Activated CD4-positive, alpha-beta T cell treated with anti-CD3 and anti-CD28 coated beads, Interleukin-10, Interleukin-2, amounts not matched to agents 100 ng/mL and 50 ng/mL, durations not matched to agents 16 hours and 8 hours (primary cell): ENCODE data around the gene KRT83.
"Not testable (repeated sequence)": the region's sequence is repeated elsewhere in the genome, so short reads cannot be mapped to it uniquely, and the experiment has no call there.

Experiments
- DNase-seq: peaks from one replicate; pipeline ENCODE4 v3.0.0-alpha.2; 2020

The KRT83 gene

GRCh38 chr12:52307836-52308805 is 13.1 kb downstream of the KRT83 start:
- peak; percentile 56 for DNase-seq

- no peak for DNase-seq
Observed at GRCh38 chr12:52306731-52307130, 14.5 kb downstream of the KRT83 start.

DNA sequence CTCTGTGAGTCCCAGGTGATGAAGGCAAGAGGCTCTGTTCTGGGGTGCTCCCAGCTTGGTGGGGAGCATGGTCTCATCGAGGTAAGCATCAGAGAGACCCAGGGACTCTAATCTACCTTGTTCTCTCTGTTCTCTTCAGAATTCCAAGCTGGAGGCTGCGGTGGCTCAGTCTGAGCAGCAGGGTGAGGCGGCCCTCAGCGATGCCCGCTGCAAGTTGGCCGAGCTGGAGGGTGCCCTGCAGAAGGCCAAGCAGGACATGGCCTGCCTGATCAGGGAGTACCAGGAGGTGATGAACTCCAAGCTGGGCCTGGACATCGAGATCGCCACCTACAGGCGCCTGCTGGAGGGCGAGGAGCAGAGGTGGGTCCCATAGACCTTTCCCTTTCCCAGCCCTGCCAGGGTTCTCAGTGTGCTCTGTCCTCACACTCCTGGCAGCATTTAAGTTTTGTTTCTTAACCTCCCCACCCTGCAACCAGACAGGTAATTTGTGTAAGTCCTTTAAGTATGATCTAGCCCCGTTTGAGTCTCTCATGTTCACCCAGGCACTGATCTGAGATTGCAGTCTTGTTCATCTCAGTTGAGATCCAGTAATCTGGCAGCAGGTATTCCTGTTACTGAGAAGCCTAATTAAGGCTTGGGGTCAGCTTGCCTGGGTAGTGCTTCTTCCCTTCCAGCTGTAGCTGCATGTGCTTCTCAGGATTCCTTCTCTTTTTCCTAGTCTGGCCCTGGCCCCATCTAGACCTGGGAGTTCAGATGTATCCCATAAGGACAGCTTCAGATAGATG is 15.1 kb downstream of the KRT83 start:
- DNase-seq, result no peak

- DNase-seq, result peak; percentile 26
Observed at GRCh38 chr12:52304941-52305411, 16.2 kb downstream of the KRT83 start.

DNA sequence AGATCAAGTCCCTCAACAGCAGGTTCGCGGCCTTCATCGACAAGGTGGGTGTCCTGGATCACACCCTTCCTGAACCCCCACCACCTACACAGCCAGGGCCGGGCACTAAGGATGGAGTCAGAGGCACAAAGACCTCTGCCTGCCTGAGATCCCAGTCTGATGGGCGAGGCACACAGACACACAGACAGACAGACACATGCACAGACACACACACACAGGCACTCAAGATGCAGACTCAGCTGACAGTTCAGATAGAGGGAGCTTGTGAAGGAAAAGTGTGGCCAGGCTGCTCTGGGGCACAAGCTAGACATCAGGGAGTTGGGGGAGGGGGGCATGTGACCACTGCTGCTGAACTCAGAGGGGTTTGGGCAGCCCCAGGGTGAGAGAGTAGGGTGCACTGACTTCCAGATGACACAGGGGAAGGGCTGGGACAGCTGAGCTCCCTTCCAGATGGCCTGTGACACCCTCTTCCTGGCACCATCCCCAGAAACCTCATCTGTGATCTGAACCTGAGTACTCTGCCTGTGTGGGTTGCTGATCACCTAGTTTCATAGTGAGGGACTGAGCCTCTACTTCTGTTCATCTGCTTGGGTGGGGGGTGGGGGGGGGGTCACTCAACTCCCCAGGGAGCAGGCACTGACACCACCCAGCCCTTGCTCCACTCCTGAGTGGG is 18.8 kb downstream of the KRT83 start:
- not testable (repeated sequence) for DNase-seq

DNA sequence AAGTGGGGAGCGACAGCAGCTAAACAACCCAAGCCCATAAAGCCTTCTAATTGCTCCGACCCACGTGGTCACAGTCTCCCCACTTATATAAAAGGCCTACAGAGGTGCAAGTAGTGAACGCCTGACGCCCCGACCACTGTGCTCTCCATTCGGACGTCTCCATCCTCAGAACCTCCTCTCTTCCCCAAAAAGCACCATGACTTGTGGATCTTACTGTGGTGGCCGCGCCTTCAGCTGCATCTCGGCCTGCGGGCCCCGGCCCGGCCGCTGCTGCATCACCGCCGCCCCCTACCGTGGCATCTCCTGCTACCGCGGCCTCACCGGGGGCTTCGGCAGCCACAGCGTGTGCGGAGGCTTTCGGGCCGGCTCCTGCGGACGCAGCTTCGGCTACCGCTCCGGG is 19.5 kb downstream of the KRT83 start:
- not testable (repeated sequence) for DNase-seq

GRCh38 chr12:52300796-52301691 is 20.2 kb downstream of the KRT83 start:
- DNase-seq, result no peak

DNA sequence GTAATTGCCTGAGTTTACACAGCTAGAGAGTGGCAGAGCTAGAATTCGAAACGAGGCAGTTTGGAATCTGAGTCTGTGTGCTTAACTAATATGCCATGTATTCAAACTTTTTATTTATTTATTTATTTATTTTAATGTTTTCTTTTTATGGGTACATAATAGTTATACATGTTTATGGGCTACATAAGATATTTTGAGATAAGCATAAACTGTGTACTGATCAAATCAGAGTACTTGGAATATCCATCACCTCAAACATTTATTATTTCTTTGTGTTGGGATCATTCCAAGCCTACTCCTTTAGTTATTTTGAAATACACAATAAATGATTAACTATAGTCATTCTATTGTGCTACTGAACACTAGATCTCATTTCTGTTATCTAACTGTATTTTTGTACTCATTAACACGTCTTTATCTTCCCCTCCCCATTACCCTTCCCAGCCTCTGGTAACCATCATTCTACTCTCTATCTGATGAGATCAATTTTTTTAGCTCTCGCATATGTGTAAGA is 22.5 kb downstream of the KRT83 start:
- no peak for DNase-seq

- DNase-seq, result no peak
Observed at GRCh38 chr12:52296572-52297215, 24.5 kb downstream of the KRT83 start.

DNA sequence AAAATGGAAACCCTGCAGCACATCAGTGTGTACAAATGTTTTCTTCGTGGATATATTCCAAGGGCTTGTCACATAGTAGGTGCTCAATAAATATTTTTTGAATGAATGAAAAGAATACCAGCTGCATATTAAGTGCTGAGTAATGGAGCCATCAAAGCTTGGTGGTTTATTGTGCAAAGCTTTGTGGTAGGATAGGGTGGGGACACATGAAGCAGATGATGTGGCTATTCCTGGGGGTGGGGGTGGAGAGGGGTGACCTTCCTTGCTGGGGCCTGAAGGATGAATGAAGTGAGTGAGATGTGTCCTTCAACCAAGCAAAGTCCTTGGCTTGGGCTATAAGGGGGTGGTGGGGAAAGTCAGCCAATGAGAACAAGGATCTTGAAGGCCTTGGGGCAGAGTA is 25.5 kb downstream of the KRT83 start:
- DNase-seq, result no peak

- DNase-seq, result no peak
Observed at GRCh38 chr12:52294803-52295202, 26.4 kb downstream of the KRT83 start.

DNA sequence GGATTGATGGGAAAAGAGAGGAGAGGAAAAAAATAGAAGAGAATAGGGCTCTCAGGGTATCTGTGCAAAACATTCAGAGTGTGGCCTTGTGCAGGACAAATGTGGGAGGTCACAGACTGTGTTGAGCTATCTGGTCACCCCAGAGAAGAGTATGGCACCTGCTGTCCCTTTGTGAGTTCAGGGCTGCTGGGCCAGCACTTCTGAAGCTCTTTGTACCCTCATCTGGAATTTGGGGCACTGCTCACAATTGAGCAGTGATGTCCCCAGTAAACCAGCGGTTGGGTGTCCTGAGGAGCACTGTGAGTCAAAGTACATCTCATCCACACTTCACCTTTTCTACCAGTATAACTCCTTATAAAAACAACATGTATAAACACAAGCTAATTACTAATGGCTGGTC is 27.3 kb downstream of the KRT83 start:
- no peak for DNase-seq

GRCh38 chr12:52291267-52291935 is 29.8 kb downstream of the KRT83 start, which contains the start of gene KRT81:
Gene KRT81 (minus strand): TSS chr12:52291534. CDS start chr12:52291465, 69 bp downstream.
- DNase-seq, result no peak

DNA sequence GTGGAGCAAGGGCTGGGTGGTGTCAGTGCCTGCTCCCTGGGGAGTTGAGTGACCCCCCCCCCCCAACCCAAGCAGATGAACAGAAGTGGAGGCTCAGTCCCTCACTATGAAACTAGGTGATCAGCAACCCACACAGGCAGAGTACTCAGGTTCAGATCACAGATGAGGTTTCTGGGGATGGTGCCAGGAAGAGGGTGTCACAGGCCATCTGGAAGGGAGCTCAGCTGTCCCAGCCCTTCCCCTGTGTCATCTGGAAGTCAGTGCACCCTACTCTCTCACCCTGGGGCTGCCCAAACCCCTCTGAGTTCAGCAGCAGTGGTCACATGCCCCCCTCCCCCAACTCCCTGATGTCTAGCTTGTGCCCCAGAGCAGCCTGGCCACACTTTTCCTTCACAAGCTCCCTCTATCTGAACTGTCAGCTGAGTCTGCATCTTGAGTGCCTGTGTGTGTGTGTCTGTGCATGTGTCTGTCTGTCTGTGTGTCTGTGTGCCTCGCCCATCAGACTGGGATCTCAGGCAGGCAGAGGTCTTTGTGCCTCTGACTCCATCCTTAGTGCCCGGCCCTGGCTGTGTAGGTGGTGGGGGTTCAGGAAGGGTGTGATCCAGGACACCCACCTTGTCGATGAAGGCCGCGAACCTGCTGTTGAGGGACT is 30.6 kb downstream of the KRT83 start:
- DNase-seq, result not testable (repeated sequence)

DNA sequence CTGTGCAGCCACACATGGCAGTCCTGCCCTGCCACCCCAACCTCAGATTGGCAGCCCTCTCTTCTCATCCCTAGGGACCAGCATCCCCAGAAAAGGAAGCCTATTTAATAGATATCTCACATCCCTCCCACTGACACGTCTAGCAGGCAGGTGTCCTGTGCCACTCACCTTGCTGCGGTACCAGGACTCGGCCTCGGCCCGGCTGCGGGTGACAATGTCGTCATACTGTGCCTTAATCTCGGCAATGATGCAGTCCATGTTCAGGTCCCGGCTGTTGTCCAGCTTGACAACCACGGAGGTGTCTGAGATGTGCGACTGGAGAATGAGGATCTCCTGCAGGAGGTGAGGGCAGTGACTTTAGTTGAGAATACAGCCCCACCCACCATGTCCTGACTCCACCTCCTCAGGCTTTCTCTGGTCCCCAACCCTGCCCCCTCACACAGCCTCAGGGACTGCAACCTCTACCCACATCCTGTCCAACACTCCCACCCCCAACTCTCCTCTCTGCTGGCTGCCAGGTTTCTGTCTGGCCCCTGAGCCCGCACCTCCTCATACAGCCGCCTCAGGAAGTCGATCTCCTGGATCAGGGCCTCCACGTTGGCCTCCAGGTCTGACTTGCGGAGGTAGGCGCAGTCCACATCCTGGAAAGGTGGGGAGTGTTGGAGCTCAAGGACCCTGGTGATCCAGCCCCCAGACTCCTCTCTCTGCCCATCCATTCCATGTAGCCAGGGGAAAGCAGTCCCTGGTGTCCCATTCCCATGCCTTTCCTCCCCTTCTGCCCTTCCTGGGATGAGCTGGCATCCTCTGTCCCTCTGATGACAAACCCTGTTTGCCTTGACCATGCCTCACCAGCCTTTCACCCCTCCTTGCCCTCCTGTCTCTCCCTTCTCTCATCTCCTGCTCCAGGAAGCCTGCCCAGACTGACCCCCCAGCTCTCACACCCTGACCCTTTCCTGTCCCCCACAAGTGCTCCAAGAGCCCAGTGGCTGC is 33.1 kb downstream of the KRT83 start:
- DNase-seq, result peak; percentile 9

GRCh38 chr12:52286857-52287785 is 34.1 kb downstream of the KRT83 start:
- not testable (repeated sequence) for DNase-seq

DNA sequence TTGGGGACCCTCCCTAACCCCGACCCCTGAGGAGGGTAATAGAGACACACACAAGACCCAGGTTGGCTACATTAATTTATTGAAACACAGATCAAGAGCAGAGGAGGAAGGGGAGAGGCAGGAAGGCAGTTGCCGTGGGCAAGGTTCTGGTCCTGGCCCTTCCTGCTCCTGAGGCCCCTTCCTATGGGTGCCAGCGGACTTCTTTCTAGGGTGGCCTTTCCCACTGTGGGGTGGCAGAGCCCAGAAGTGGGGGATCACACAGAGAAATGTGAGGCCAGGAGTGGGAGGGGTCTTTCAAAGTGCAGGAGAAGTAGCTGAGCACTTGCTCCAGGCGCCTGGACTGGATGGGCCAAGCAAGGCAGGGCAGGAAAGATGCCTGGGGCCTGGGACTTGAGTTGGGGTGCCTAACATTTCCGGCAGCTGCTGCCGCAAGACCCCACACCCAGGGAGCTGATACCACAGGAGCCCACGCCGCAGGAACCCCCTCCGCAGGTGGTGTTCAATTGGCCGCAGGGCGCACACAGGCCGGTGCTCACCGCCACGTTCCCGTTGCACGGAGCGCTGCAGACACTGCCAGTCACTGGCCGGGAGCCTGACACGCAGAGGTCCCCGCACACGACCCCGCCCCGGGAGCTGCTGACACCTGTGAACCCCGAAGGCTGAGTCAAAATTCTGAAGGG is 35.2 kb downstream of the KRT83 start:
- DNase-seq, result no peak
